HG03521 (cell line): ENCODE results near the gene MUTYH.

ENCODE experiments used
- ATAC-seq: cut with Tn5 transposase; IDR thresholded peaks from one replicate; pipeline ENCODE4 v1.9.1; 2021; ENCODE audit warnings: mild to moderate bottlenecking, moderate library complexity; ENCODE audit not compliant: unreplicated experiment

Gene MUTYH

DNA sequence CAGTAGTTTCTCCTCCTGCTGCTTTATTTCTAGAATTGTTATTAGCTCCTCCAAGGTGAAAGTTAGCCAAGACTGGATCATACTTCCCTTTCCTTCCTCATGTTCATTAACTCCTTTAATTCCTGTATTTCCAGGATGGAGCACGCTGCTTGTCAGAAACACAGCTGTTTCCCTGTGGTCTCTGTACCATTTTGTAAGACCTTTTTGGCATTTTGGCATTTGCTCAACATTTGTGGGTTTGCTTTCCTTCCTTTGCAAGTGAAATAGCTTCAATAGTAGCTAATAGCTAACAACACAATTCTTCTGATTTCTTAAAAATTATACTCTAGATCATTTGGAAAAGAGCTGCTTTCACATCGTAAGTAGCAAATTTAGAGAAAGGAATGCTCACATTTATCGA lies 57.9 kb downstream of the MUTYH start:
- ATAC-seq, result no peak
